ENCODE measurements around the gene ITGB1. TPM values are rescaled to one million over a fixed set of nuclear protein-coding genes. Genes with fewer than 3 reads are reported as not detected.

The ITGB1 gene
- total and polyA plus RNA-seq, 8 donors, result 44.0 to 316 (median 110) TPM

DNA sequence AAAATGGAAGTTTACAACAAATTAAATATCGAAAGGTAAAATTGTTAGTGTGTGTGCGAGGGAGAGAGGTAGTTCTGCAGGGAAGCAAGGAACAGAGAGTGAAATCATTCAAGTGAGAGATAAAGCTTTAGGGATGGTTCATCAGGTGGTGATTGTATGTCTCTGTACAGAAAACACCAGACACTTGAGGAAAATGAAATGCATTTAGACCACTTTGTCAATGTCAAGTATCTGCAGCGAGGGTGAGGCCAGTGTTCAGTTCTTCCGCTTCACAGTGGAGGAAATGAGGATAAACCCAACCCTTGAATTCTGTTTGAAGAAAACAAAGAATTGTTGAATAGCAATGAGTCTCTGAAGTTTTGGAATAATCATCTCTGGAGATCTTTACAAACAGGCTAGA, 14.4 kb upstream of the ITGB1 start:
- 79 to 84% methylated on average over 4 of the region's 4 CpGs for WGBS, 2 donors
- Histone ChIP-seq H3K4me1 (peaks cover 0 to 18% (median 6%) of the 10 kb centered on the region in 3 donors), H3K27me3 (no peaks in the 10 kb centered on the region), H3K27ac (no peak overlapping the region), H3K9me3 (no peaks in the 10 kb centered on the region), H3K36me3 (no peaks in the 10 kb centered on the region), H3K4me3 (no peak overlapping the region)
- ATAC-seq, result peak in 1 of 4 donors; percentile 11
- intact Hi-C loops (cut with DNase I), result no loop called here
- TF ChIP-seq, protein P1, sequence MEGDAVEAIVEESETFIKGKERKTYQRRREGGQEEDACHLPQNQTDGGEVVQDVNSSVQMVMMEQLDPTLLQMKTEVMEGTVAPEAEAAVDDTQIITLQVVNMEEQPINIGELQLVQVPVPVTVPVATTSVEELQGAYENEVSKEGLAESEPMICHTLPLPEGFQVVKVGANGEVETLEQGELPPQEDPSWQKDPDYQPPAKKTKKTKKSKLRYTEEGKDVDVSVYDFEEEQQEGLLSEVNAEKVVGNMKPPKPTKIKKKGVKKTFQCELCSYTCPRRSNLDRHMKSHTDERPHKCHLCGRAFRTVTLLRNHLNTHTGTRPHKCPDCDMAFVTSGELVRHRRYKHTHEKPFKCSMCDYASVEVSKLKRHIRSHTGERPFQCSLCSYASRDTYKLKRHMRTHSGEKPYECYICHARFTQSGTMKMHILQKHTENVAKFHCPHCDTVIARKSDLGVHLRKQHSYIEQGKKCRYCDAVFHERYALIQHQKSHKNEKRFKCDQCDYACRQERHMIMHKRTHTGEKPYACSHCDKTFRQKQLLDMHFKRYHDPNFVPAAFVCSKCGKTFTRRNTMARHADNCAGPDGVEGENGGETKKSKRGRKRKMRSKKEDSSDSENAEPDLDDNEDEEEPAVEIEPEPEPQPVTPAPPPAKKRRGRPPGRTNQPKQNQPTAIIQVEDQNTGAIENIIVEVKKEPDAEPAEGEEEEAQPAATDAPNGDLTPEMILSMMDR (IDR thresholded peaks at IDR 0.05), result no peak
- DNase-seq, result no peak
- no peak for FAIRE-seq

DNA sequence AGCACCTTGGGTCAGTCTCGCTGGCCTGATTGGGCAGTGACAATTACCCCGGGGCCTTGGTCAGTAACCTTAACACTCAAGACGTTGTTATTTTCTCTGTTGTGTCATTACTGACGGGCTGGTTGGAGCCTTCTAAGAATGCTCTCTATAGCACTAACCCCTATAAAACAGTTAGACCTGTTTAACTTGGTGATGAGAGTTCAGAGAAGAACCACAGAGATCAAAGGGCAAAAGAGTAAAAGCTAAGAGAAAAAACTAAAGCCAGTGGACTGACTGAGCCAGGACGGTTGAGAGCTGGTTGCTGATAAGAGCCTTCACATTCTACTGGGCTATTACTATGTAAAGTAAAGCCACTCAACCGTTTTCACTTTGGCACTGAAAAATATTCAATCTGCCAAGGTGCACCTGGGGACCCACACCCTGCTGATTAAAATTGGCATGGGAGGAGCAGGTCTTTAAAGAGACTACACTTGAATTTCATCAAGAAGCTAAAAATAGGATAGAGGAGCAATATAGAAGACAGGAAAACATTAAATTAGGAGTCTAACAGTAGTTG, 13.6 kb upstream of the ITGB1 start:
- no peaks in the 10 kb centered on the region for H3K9me3 ChIP-seq
- peaks cover 0 to 18% (median 6%) of the 10 kb centered on the region in 3 donors for H3K4me1 ChIP-seq
- 23 to 24% methylated on average over 6 of the region's 6 CpGs for WGBS, 2 donors
- peak in 3 of 6 donors; percentile 39 to 59 (median 55) for DNase-seq
- intact Hi-C loops (cut with DNase I), result no loop called here
- FAIRE-seq, result no peak
- no peaks in the 10 kb centered on the region for H3K27me3 ChIP-seq
- ATAC-seq, result peak; percentile 94 to 98 (median 97)
- no peaks in the 10 kb centered on the region for H3K36me3 ChIP-seq
- no peak overlapping the region for H3K4me3 ChIP-seq
- peak overlapping the region in 2 of 4 donors; percentile 36 to 51 for H3K27ac ChIP-seq
- TF ChIP-seq, protein P1 (IDR thresholded peaks at IDR 0.05), result no peak

DNA sequence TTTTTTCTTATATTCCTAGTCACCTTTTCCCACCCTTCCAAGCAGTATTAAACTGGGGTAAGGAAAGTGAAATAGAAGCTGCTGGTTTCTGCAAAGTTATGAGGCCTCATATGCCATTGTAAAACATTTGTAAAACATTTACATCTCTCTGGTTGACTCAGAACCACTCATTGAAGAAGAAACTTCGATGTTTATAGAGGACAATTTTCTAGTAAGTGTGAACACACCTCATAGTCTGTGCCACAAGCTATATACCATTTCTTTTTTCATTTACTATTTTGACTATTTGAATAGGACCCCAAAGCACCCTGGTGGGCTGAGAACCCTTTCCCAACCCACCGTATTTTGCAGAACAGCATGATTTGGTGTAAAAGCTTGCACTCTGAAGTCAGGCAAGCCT, 12.9 kb upstream of the ITGB1 start:
- FAIRE-seq (no peak), ATAC-seq (no peak), DNase-seq (no peak)
- Histone ChIP-seq H3K4me1 (peaks cover 0 to 18% (median 6%) of the 10 kb centered on the region in 3 donors), H3K4me3 (no peak overlapping the region), H3K27ac (peak overlapping the region in 1 of 4 donors; percentile 36), H3K36me3 (no peaks in the 10 kb centered on the region), H3K27me3 (no peaks in the 10 kb centered on the region), H3K9me3 (no peaks in the 10 kb centered on the region)
- 85 to 88% methylated on average over 2 of the region's 2 CpGs for WGBS, 2 donors
- intact Hi-C loops (cut with DNase I), result no loop called here
- TF ChIP-seq, protein P1 (IDR thresholded peaks at IDR 0.05), result no peak

DNA sequence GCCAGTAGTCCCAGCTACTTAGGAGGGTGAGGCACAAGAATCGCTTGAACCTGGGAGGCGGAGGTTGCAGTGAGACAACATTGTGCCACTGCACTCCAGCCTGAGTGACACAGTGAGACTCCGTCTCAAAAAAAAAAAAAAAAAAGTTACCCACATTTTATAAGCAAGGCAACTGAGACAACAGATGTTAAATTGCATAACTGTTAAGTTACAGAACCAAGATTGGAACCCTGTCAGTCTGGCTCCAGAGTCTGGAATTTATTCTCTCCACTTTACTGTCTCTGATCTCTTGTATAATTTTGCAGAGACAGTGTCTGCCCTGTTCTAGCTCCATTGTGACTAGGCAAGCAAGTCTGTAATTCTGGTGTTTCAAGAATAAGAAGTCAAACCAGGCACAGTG, 6.2 kb upstream of the ITGB1 start:
- H3K4me1 ChIP-seq, result peaks cover 10 to 26% (median 15%) of the 10 kb centered on the region in 3 donors
- WGBS, 2 donors, result 95 to 99% methylated on average over 3 of the region's 3 CpGs
- TF ChIP-seq, protein P1 (IDR thresholded peaks at IDR 0.05), result no peak
- H3K4me3 ChIP-seq, result no peak overlapping the region
- no peaks in the 10 kb centered on the region for H3K36me3 ChIP-seq
- ATAC-seq (no peak), FAIRE-seq (no peak), DNase-seq (no peak)
- H3K9me3 ChIP-seq, result no peaks in the 10 kb centered on the region
- H3K27ac ChIP-seq, result no peak overlapping the region
- no peaks in the 10 kb centered on the region for H3K27me3 ChIP-seq
- intact Hi-C loops (cut with DNase I), result no loop called here

DNA sequence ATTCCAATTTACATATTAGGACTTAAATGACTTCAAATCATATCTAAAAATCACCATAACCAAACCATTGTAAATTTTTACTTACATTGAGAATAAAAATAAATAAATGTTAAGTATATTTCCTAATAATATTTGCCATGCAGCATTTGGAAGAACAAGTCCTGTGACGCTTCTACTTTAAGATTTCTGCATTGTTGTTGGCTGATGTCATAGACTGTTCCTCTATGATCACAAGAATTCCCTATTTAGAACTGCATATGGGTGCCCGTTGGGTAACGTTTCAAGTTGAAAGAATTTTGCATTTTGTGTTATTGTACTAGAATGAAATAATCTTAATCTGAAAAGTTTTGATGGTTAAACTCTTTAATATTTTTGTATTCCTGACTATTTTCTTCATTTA, 5.1 kb upstream of the ITGB1 start:
- Histone ChIP-seq H3K36me3 (no peaks in the 10 kb centered on the region), H3K4me3 (no peak overlapping the region), H3K27me3 (no peaks in the 10 kb centered on the region), H3K27ac (peak overlapping the region in 1 of 4 donors; percentile 19), H3K4me1 (peaks cover 10 to 27% (median 15%) of the 10 kb centered on the region in 3 donors), H3K9me3 (no peaks in the 10 kb centered on the region)
- intact Hi-C loops (cut with DNase I), result no loop called here
- ATAC-seq (no peak), DNase-seq (no peak), FAIRE-seq (no peak)
- TF ChIP-seq, protein P1 (IDR thresholded peaks at IDR 0.05), result no peak
- 18 to 23% methylated on average over 3 of the region's 3 CpGs for WGBS, 2 donors

Measured in pancreas (tissue), 10 donors.